LHCN-M2 (cell line): ENCODE data around the gene HEXIM1. TPM values are rescaled to one million over a fixed set of nuclear protein-coding genes. Genes with fewer than 3 reads are reported as not detected.
A peak's percentile ranks its signal among the peaks of the same experiment; 100 is the strongest.

Experiments
- DNase-seq: peaks from one replicate; pipeline ENCODE4 v3.0.0-alpha.2; 2012; ENCODE audit warnings: low read depth
- total RNA-seq: library from RNA; depleted of rRNA; stranded (reverse); fragments of >200 nt; gene quantifications from 2 replicates; pipeline ENCODE4 v1.2.3, GENCODE V29; 2014; rRNA removed

The HEXIM1 gene
- total RNA-seq, 1 experiment from 2014 or later: 11.1 TPM

DNA sequence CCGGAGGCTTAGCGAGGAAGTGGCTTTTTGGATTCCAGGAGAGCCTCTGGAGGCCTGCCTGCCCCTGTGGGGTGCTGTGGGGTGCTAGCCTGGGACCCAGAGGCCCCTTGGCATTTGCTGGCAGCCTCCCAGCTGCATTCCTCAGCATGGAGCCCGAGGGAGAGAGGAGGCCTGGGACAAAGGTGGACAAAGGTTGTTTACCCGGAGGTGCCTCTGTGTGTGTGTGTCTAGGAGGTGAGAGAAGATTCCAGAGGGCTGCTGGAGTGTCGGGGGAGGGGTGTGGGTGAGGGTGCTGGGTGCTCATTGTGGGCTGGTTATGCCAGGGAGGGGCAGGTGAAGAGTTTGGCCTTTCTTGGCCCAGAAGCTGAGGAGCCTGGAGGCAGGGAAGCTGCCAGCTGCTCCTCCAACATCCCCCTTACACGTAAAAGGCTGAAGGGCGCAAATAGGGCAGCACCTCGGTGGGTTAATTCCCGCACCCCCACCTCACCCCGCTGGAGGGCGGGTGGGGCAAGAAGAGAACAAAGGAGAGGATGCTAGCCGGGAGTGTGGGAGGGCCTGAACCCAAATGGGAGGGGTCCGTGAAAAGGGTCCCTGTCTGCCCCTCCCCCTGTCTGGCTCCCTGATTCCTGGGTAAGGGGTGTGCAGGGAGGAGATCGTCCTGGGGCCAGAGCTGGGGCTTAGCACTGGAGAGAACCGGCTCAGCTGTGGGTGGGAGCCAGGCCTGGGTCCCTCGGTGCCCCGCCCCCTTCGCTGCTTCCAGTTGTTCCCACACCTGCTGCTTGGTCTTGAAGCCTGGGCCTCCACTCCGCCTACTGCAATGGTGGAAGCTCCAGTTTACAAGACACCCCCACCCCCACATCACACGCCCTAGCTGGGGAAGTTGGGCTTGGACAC lies 23.3 kb downstream of the HEXIM1 start:
- DNase-seq: peak; percentile 91

DNA sequence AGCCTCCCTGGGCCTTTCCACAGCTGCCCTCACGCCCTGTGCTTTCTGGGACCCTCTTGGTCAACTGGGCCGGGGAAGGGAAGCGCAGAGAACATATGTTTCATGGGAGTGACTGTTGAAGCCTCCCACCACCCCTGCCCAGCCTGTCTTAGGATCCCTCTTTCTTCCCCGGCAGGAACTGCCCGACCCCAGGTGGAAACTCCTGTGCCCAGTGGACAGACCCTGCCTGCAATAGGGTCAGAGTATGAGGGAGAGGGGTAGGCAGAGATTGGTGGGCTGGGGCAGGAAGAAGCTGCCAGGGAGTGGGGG lies 23.9 kb downstream of the HEXIM1 start:
- no peak for DNase-seq

DNA sequence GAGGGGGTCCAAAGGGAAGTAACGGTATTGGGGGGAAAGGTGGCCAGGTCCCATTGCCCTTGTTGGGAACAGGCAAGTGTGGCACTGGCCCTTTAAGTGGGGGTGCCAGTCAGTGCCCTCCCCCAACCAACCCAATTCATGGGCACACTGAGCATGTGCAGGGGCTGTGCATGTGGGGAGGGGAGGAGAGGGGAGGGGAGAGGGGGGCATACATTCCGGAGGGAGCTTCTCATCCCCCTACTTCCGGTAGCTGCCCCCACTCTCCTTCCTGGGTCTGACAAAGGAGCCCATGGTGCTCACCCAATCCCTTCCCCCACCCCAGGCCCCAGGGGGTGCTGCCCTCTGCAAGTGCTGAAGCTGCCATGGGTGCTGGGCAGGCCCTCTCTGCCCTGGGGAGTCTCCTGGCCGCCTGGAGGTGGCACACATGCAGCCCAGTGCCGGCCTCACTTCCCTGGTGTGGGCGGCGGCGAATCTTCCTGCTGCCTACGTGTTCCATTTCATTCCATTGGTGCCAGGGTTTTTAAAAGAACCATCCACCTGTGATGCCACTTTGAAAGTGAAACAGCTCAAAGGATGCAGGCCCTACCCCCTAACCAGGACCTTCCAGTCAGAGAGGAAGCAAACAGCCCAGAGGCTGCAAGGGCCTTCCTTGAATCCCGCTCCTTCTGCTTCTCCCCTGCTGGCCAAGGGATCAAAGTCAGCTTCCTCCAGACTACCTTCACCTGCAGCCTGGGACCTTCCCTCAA lies 24.4 kb downstream of the HEXIM1 start:
- peak; percentile 91 for DNase-seq

DNA sequence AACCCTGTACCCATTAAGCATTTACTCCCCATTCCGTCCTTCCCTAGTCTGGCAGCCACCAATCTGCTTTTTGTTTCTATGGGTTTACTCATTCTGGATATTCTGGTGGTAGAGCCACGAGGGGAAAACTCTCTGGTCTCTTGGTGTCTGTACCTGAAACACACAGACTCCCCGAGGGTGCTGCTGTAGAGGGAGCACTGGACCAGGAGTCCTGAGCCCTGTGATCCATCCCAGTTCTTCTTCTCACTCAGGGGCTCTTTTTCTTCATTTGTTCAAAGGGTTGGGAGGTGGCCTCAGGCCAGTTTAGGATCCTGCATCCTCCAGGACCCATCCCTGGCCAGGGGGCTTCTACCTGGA lies 27.5 kb downstream of the HEXIM1 start:
- no peak for DNase-seq

DNA sequence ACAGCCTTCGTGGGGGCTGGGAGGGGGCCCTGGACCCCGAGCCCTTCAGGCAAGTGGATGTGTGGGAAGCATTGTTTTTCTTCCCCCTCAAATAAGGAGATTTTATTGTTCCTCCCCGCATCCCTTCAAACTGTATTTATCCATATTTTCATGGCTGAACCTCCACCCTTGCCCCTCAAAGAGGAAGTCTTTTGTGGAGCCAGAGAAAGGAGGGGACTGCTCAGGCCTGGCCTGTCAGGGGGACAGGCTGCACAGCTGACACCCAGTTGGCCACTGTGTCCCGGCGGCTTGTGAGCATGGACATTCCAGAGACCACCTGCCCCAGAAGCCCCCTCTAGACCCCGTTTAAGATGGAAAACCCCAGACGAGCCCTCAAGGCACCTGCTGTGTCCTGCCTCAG lies 29.3 kb downstream of the HEXIM1 start:
- DNase-seq: no peak

DNA sequence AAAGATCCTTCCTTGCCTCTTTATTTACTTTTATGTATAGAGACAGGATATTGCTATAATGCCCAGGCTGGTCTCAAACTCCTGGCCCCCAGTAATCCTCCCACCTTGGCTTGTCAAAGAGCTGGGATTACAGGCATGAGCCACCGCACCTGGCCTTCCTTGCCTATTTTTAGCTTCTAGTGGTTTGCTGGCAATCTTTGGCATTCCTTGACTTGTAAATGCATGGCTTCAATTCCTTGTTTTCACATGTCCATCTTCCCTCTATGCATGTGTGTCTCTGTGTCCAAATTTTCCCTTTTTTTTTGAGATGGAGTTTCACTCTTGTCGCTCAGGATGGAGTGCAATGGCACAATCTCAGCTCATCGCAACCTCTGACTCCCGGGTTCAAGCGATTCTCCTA lies 35.9 kb downstream of the HEXIM1 start:
- DNase-seq: no peak

DNA sequence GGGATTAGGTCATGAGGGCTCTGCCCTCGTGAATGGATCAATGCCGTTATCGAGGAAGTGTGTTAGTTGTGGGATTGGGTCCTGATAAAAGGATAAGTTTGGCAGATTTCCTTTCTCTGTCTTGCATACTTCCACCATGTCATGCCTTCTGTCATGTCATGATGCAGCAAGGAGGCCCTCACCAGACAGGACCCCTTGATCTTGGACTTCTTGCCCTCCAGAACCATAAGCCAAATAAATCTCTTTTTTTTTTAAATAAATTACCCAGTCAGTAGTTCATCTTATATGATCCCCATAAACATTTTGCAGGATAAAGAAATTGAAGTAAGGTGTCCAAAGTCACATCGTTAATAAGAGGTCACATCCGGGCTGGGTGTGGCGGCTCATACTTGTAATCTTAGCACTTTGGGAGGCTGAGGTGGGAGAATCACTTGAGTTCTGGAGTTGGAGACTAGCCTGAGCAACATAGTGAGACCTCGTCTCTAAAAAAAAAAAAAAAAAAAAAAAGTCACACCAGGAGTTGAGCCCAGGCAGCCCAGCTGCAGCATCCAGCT lies 38.6 kb downstream of the HEXIM1 start:
- no peak for DNase-seq

DNA sequence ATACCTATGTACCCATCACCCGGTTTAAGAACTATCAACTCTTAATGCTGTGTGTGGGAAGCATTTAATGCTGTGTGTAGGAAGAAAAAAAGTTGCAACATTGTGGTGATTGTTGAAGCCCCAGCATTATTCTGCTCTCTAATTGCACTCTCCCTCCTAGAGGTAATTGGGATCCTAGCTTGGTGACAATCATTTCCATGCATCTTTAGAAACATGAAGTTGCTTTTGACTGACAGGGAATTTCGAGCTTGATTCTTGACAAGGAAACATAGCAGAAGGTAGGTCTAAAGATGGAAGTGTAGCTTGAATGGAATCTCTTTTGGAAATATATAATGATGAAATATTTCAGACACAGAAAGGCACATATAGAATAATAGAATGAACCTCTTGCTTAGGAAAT lies 40.7 kb downstream of the HEXIM1 start:
- no peak for DNase-seq

DNA sequence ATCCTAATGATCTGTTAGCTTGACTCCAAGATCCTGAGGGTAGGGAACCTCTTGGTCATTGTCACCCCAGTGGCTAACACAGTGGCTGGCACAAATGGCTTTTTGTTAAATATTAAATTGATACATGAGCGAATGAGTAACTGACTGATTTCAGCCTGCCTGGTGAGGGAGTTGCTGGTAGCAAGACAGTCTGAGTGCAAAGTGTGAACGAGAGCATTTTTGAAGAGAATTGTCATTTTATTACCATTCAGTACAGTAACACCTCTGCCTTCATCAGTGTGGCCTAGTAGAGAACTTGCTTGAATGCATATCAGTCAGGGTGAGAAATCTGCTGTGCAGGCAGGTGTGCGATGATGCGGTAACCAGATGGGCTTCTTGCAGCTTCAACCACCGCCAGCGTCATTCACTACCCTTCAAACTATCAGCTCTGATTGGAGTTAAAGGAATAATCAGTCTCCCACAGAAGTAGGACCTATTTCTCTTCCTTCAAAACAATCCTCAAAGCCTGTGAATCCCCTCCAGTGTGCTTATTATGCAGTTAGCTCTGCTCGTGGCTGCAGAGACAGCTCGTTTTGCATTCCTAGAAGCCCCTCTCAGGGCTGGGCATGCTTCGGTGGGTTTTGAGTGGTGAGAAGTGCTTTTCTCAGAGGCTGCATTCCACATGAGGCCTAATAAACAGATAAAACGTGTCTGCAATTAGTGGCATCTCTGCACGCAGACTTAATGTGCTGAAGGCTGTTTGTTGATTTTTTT lies 42.4 kb downstream of the HEXIM1 start:
- DNase-seq: no peak

DNA sequence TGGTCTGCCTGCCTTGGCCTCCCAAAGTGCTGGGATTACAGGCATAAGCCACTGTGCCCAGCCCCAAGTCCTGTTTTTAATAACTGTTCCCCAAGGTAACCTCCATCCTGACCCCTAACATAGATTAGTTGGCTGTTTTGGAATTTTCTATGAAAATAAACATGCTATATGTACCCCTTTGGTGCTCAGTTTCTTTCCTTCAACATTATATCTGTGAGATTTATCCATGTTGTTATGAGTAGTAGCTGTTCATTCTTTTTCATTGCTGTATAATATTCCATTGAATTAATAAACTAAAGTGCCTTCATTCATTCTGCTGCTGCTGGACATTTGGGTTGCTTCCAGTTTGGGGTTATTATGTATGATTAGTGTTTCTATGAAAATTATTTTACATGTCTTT lies 47.1 kb downstream of the HEXIM1 start:
- no peak for DNase-seq

DNA sequence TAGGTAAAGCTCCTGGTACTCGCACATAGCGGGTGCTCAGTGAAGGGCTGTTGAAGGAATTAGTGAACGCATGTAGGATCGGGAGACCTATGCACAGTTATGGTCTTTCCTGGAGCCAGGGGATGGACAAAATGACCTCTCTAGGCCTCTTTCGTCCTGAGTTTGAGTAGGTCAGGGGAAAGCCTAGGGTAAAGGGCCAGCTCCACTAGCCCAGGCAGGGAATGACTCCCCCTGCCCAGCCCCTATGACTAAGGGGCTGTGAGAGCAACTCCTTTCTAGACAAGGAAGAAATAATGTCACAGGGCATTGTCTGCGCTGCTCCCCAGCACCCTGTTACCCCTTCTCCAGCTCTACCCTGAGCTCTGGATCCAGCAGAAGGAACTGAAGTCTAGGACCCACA lies 48.8 kb downstream of the HEXIM1 start:
- DNase-seq: no peak

DNA sequence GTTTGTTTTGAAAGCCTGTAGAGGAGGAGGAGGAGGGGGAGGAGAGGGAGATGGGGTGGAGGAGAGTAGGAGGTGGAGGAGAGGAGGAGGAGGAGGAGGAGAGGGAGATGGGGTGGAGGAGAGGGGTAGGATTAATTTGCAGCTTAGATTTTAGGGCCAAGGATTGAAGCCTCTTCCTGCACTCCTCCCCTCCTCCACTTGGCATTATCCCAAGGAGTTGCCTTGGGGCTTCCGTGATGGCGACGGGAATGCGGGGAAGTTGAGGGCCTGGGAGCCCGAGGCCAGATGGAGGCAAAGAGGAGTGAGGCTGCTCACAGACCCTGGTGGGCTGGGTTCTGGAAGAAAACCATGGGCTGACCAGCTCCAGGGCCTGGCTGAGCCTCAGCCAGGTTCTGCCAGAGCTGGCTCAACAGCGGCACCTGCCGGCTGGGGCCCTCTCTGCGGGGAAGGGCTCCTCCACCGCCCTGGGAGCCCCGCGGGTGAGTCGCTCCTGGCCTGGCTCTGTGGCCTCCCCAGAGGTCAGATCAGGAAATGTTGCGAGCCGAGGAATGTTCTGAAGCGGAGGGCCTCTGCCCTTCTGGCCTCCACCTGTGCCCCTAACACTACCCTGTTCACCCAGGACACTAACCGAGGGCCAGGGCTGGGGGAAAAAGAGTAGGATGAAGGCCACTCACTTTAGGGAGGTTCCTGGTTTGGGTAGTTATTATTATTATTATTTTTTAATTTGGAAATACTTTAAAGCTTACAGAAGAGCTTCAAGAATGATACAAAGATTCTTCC lies 49.5 kb downstream of the HEXIM1 start:
- peak; percentile 87 for DNase-seq

DNA sequence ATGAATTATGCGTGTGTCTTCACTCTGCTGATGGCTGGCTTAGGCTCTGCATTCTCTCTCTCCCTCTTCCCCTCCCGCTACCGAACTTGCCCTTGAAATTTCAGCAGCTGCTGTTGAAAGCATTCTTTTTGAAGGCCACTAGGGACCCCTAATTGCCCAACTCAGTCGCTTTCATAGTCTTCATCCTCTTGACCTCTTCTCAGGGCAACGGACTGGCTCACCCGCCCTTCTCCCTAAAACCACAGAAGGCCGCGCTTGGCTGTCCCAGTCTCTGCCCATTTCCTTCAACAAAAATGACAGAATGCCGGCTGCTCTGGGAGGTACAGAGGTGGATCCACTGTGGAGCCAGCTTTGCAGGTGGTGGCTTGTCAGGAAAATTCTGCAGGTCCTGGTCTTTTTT lies 52.4 kb downstream of the HEXIM1 start:
- DNase-seq: peak; percentile 94

DNA sequence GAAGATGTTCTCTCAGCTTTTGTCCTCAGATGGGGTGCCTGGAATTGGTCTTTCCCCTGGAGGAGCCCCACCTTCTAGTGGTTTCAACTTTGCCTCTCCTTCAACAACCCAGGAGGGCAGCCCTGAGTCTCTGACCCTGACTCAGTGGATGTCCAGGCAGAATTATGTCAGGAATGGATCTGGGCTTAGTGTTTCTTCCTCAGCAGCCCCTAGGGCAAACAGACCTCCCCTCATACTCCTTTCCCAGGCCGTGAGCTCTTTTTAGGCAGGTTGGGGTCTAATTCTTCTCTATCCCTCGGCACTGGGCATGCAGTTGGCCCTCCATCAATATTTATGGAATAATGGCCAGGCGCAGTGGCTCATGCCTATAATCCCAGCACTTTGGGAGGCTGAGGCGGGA lies 53.2 kb downstream of the HEXIM1 start:
- no peak for DNase-seq

Other genes starting within 250 kb of the HEXIM1 start
- 106 and 107 TPM in 2 replicates for gene EFTUD2, start 249.0 kb upstream of the HEXIM1 start, total RNA-seq
- gene GFAP, start 233.0 kb upstream of the HEXIM1 start, total RNA-seq: 0.29 TPM in 1 of 2 replicates, not detected in the other
- 12.1 and 14.7 TPM in 2 replicates for gene KIF18B, start 200.7 kb upstream of the HEXIM1 start, total RNA-seq
- gene C1QL1, start 180.2 kb upstream of the HEXIM1 start, total RNA-seq: 2.5 and 2.8 TPM in 2 replicates
- 72.7 and 87.9 TPM in 2 replicates for gene DCAKD, start 96.8 kb upstream of the HEXIM1 start, total RNA-seq
- 80.8 and 89.8 TPM in 2 replicates for gene NMT1, start 87.2 kb upstream of the HEXIM1 start, total RNA-seq
- gene PLCD3, start 16.0 kb upstream of the HEXIM1 start, total RNA-seq: 36.5 and 146 TPM in 2 replicates
- 3.1 and 4.4 TPM in 2 replicates for gene ACBD4, start 12.8 kb upstream of the HEXIM1 start, total RNA-seq
- gene HEXIM2, start 13.4 kb downstream of the HEXIM1 start, total RNA-seq: 5.0 and 11.6 TPM in 2 replicates
- 19.8 and 29.0 TPM in 2 replicates for gene FMNL1, start 73.4 kb downstream of the HEXIM1 start, total RNA-seq
- gene SPATA32, start 113.6 kb downstream of the HEXIM1 start, total RNA-seq: 0.11 TPM in 1 of 2 replicates, not detected in the other
- gene MAP3K14, start 168.5 kb downstream of the HEXIM1 start, total RNA-seq: 5.8 and 6.2 TPM in 2 replicates